Stimulated activated CD4-positive, alpha-beta T cell treated with anti-CD3 and anti-CD28 coated beads, TNF-alpha, amount 100 ng/mL, for 48 hours (primary cell): ENCODE data around the gene CCDC107.
A peak's percentile ranks its signal among the peaks of the same experiment; 100 is the strongest.

Experiments used
- DNase-seq, 3 donors: peaks; one replicate each; pipeline ENCODE4 v3.0.0-alpha.2; 2020; ENCODE audit warnings: low read depth in 3 of 3

CCDC107 gene

DNA sequence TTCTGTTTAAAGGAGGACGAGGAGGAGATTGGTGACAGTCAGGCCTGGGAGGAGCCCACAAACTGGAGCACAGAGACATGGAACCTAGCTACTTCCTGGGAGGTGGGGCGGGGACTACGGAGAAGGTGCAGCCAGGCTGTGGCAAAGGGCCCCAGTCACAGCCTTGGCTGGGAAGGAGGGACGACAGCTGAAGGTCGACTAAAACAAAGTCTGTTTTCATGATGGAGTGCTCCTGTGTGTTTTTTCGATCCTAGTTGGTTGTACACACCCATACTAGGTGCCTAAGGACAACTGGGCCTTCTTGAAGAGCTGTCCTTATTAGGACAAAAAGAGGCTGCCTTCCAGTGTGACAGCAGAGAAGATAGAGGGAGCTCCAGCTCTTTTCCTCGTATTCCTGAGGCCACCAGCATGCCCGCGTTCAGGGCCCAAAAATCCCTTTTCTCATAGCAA, 2.9 kb downstream of the CCDC107 start:
- no peak for DNase-seq

DNA sequence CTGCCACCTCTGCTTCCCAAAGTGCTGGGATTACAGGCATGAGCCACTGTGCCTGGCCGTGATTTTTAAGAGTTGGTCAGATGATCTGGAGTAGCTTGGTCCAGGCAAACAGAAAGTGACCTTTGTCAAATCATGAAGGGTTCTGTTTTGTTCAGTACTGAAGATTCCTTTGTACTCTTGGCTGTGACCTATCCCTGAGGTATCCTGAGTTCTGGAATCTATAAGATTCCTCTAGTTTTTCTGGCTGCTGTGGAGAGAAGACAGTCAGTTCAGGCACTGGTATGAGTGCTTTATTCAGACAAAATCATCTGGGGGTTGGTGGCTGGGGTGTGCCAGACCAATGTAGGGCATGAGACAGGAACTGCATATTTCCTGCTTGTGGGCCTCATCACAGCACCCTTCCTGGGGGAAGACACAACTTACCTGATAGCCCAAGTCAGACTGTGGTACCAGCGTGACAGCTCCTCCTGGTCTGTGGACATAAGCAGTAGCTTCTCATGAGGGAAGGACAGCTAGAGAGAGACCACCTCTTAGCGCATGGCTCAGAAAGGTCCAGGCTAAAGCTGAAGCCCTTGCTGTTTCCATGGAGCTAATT, 3.8 kb downstream of the CCDC107 start:
- no peak for DNase-seq

DNA sequence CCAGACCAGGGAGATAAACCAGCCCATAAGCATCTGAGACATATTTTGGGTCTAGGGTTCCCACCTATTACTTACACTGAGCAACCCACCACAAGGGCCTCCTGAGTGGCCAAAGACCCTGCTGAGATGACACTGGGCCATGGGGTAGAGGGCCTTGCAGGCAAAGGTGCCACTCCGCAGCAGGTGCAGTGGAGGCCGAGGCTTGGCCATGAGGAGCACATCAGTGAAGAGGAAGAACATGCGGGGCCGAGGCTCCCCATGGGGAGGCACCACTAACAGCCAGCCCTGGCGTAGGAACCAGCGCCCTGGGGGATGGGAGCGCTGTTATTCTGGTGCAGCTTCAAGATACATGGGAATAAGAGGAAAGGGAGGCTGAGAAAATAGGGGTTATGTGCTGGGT, 4.3 kb downstream of the CCDC107 start:
- no peak for DNase-seq

GRCh38 chr9:35664531-35665470, 6.7 kb downstream of the CCDC107 start, which contains the start of gene ARHGEF39:
ARHGEF39 (minus strand) TSS chr9:35665195; CDS start chr9:35665169, 26 bp downstream.
- peak; percentile 54 to 66 (median 61) for DNase-seq

DNA sequence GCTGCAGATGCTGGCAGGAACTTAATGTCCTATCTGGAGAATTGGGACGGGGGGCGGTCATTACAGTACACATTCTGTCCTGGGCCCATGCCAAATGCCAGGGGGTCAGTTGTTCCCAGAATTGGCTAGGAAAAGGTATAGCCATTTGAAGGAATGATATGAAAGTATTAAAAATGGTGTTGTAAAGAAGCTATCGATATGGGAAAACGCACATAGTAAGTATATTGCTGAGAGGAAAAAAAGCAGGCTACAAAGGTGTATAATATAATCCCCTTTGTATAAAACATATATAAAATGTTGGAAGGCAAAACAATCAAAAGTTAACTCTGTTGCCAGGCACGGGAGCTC, 7.4 kb downstream of the CCDC107 start:
- DNase-seq: no peak

- DNase-seq: no peak
Observed at GRCh38 chr9:35666045-35666444, 8.0 kb downstream of the CCDC107 start.

GRCh38 chr9:35666549-35666948, 8.5 kb downstream of the CCDC107 start:
- DNase-seq: no peak

GRCh38 chr9:35667939-35668338, 9.8 kb downstream of the CCDC107 start:
- no peak for DNase-seq

- DNase-seq: no peak
Observed at GRCh38 chr9:35669331-35670145, 11.4 kb downstream of the CCDC107 start.

DNA sequence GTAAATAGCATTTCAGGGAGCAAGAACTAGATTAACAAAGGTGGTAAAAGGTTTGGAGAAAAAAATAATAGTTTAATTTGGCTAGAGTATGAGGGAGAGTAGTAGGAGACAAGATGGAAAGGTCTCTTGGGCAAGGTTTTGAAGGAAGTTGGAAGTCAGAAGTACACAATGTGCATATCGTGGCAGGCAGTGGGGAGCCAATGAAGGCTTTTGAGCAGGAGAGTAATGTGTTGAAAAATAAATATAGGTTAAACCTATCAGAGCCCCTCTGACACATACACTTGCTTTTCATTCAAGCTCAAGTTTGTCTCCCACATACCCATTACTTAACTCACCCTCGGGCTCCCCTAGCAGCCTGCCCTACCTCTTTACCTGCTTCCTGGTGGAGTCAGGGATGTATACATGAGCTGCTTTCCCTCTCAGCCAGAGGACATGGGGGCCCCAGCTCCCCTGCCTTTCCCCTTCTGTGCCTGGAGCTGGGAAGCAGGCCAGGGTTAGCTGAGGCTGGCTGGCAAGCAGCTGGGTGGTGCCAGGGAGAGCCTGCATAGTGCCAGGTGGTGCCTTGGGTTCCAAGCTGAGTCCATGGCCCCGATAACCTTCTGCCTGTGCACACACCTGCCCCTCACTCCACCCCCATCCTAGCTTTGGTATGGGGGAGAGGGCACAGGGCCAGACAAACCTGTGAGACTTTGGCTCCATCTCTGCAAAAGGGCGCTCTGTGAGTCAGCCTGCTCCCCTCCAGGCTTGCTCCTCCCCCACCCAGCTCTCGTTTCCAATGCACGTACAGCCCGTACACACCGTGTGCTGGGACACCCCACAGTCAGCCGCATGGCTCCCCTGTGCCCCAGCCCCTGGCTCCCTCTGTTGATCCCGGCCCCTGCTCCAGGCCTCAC, 15.3 kb downstream of the CCDC107 start, which contains the start of gene CA9:
Gene CA9 (plus strand): TSS at position 797 of the 893 bp plus-strand sequence. CDS start 32 bp downstream, at position 829.
- DNase-seq: no peak

DNA sequence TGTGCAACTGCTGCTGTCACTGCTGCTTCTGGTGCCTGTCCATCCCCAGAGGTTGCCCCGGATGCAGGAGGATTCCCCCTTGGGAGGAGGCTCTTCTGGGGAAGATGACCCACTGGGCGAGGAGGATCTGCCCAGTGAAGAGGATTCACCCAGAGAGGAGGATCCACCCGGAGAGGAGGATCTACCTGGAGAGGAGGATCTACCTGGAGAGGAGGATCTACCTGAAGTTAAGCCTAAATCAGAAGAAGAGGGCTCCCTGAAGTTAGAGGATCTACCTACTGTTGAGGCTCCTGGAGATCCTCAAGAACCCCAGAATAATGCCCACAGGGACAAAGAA, 15.9 kb downstream of the CCDC107 start:
- no peak for DNase-seq

DNA sequence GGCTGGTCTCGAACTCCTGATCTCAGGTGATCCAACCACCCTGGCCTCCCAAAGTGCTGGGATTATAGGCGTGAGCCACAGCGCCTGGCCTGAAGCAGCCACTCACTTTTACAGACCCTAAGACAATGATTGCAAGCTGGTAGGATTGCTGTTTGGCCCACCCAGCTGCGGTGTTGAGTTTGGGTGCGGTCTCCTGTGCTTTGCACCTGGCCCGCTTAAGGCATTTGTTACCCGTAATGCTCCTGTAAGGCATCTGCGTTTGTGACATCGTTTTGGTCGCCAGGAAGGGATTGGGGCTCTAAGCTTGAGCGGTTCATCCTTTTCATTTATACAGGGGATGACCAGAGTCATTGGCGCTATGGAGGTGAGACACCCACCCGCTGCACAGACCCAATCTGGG, 17.1 kb downstream of the CCDC107 start:
- DNase-seq: no peak

DNA sequence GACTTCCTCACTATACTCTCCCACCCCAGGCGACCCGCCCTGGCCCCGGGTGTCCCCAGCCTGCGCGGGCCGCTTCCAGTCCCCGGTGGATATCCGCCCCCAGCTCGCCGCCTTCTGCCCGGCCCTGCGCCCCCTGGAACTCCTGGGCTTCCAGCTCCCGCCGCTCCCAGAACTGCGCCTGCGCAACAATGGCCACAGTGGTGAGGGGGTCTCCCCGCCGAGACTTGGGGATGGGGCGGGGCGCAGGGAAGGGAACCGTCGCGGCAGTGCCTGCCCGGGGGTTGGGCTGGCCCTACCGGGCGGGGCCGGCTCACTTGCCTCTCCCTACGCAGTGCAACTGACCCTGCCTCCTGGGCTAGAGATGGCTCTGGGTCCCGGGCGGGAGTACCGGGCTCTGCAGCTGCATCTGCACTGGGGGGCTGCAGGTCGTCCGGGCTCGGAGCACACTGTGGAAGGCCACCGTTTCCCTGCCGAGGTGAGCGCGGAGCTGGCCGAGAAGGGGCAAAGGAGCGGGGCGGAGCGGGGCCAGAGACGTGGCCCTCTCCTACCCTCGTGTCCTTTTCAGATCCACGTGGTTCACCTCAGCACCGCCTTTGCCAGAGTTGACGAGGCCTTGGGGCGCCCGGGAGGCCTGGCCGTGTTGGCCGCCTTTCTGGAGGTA, 17.8 kb downstream of the CCDC107 start:
- DNase-seq: no peak

DNA sequence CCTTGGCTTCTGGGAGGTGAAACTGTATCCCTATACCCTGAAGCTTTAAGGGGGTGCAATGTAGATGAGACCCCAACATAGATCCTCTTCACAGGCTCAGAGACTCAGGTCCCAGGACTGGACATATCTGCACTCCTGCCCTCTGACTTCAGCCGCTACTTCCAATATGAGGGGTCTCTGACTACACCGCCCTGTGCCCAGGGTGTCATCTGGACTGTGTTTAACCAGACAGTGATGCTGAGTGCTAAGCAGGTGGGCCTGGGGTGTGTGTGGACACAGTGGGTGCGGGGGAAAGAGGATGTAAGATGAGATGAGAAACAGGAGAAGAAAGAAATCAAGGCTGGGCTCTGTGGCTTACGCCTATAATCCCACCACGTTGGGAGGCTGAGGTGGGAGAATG, 21.0 kb downstream of the CCDC107 start:
- DNase-seq: no peak

- DNase-seq: no peak
Observed at GRCh38 chr9:35679766-35680330, 21.8 kb downstream of the CCDC107 start.

DNA sequence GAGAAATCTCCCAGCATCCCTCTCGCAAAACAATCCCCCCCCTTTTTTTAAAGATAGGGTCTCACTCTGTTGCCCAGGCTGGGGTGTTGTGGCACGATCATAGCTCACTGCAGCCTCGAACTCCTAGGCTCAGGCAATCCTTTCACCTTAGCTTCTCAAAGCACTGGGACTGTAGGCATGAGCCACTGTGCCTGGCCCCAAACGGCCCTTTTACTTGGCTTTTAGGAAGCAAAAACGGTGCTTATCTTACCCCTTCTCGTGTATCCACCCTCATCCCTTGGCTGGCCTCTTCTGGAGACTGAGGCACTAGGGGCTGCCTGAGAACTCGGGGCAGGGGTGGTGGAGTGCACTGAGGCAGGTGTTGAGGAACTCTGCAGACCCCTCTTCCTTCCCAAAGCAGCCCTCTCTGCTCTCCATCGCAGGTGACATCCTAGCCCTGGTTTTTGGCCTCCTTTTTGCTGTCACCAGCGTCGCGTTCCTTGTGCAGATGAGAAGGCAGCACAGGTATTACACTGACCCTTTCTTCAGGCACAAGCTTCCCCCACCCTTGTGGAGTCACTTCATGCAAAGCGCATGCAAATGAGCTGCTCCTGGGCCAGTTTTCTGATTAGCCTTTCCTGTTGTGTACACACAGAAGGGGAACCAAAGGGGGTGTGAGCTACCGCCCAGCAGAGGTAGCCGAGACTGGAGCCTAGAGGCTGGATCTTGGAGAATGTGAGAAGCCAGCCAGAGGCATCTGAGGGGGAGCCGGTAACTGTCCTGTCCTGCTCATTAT, 22.4 kb downstream of the CCDC107 start:
- DNase-seq: no peak

GRCh38 chr9:35681341-35682002, 23.4 kb downstream of the CCDC107 start:
- no peak for DNase-seq

GRCh38 chr9:35682051-35682450, 24.0 kb downstream of the CCDC107 start:
- no peak for DNase-seq
